H1 (cell line): ENCODE measurements around the gene EPN3. TPM values are rescaled to one million over a fixed set of nuclear protein-coding genes. Genes with fewer than 3 reads are reported as not detected.

ENCODE experiments used
- CTCF ChIA-PET: fragments of 300-600 bp; sonication (Branson Sonifier 250); formaldehyde crosslinking; loops from one replicate; lab custom pipeline; 2021; ENCODE audit not compliant: partially characterized antibody; lab: Charles Lee
- POLR2A ChIA-PET: fragments of 300-600 bp; sonication (Branson Sonifier 250); formaldehyde crosslinking; loops from one replicate; lab custom pipeline; 2021; ENCODE audit warnings: inconsistent platforms; ENCODE audit not compliant: partially characterized antibody; lab: Charles Lee
- DNase-seq, 2 experiments: peaks; one replicate each; pipeline versions ENCODE4 v3.0.0 to v3.0.0-alpha.2; 2010 to 2022; ENCODE audit warnings: low spot score in 2 of 2, low read depth in 1 of 2, mixed read lengths in 1 of 2
- FAIRE-seq: peaks from 2 replicates; lab custom pipeline; 2011; peaks lifted over from hg19 to GRCh38; lab: Jason Lieb, UNC
- H2AFZ ChIP-seq: 2 replicates; pipeline ENCODE4 v1.8.1; 2012; ENCODE audit warnings: low read length, inconsistent platforms
- H2AK5ac ChIP-seq: 2 replicates; pipeline ENCODE4 v1.6.1; 2013; ENCODE audit warnings: low read depth, low read length
- H2BK120ac ChIP-seq: replicated peaks from 2 replicates; pipeline ENCODE3; 2013; ENCODE audit warnings: low read depth, low read length, inconsistent platforms
- H2BK12ac ChIP-seq: 2 replicates; pipeline ENCODE4 v1.6.1; 2013; ENCODE audit warnings: low read depth, low read length
- H2BK15ac ChIP-seq: 2 replicates; pipeline ENCODE4 v1.6.1; 2013; ENCODE audit warnings: low read length
- H2BK20ac ChIP-seq: 2 replicates; pipeline ENCODE4 v1.6.1; 2013; ENCODE audit warnings: low read length
- H2BK5ac ChIP-seq: 2 replicates; pipeline ENCODE4 v1.6.1; 2013; ENCODE audit warnings: low read depth, low read length
- H3K14ac ChIP-seq: 2 replicates; pipeline ENCODE4 v1.6.1; 2013; ENCODE audit warnings: inconsistent platforms; ENCODE audit not compliant: insufficient read length
- H3K18ac ChIP-seq: 2 replicates; pipeline ENCODE4 v1.6.1; 2013; ENCODE audit warnings: low read length; ENCODE audit errors: extremely low read depth
- H3K23ac ChIP-seq: 2 replicates; pipeline ENCODE4 v1.6.1; 2013; ENCODE audit warnings: inconsistent platforms; ENCODE audit not compliant: insufficient read length
- H3K23me2 ChIP-seq: 2 replicates; pipeline ENCODE4 v1.6.1; 2013; ENCODE audit warnings: low read depth, low read length
- H3K27ac ChIP-seq: 2 replicates; pipeline ENCODE4 v1.6.1; 2011; ENCODE audit warnings: low read depth, low read length, inconsistent platforms
- H3K27me3 ChIP-seq, 4 experiments: replicated peaks in 1 of 4; 1 replicate in 1 of 4; 2 replicates in 3 of 4; pipeline versions ENCODE4 v1.6.1 to v1.8.1; 2011 to 2013; ENCODE audit warnings: low read length in 3 of 4, mild to moderate bottlenecking in 3 of 4, inconsistent platforms in 2 of 4, mixed read lengths in 2 of 4, moderate library complexity in 1 of 4; ENCODE audit not compliant: control insufficient read depth in 3 of 4, insufficient read depth in 3 of 4; ENCODE audit errors: extremely low read depth in 1 of 4
- H3K36me3 ChIP-seq, 4 experiments: 2 replicates each; pipeline versions ENCODE4 v1.6.1 to v1.8.1; 2011 to 2013; ENCODE audit warnings: mild to moderate bottlenecking in 4 of 4, low read length in 3 of 4, moderate library complexity in 2 of 4, control low read depth in 1 of 4, inconsistent platforms in 1 of 4; ENCODE audit not compliant: insufficient read depth in 4 of 4, control insufficient read depth in 2 of 4
- H3K4ac ChIP-seq: replicated peaks from 2 replicates; pipeline ENCODE3; 2013; ENCODE audit warnings: low read length, low read depth, mixed read lengths, inconsistent platforms; ENCODE audit not compliant: insufficient read length
- H3K4me1 ChIP-seq, 4 experiments: replicated peaks in 1 of 4; 1 replicate in 1 of 4; 2 replicates in 3 of 4; pipeline versions ENCODE4 v1.6.1 to v1.8.1; 2011 to 2013; ENCODE audit warnings: low read length in 3 of 4, inconsistent platforms in 2 of 4, mixed read lengths in 1 of 4; ENCODE audit not compliant: insufficient read depth in 4 of 4, control insufficient read depth in 3 of 4
- H3K4me2 ChIP-seq, 2 experiments: 2 replicates each; pipeline versions ENCODE4 v1.6.1 to v1.8.1; 2011 to 2013; ENCODE audit warnings: low read depth in 2 of 2, low read length in 2 of 2, control low read depth in 1 of 2, inconsistent platforms in 1 of 2, mild to moderate bottlenecking in 1 of 2; ENCODE audit not compliant: insufficient read depth in 1 of 2
- H3K4me3 ChIP-seq, 4 experiments: fragments of 200-600, 300-600 bp in 1 of 4; sonication (generic), shearing (Covaris generic), sonication (Bioruptor Twin) in 1 of 4; 2 replicates each; pipeline versions ENCODE4 v1.5.1 to v1.8.1; 2011 to 2016; ENCODE audit warnings: low read length in 4 of 4, low read depth in 3 of 4, control low read depth in 2 of 4, inconsistent platforms in 2 of 4, mild to moderate bottlenecking in 2 of 4, mixed read lengths in 1 of 4, moderate library complexity in 1 of 4; ENCODE audit not compliant: insufficient read depth in 2 of 4; ENCODE audit errors: extremely low read depth in 1 of 4
- H3K56ac ChIP-seq: replicated peaks from 2 replicates; pipeline ENCODE3; 2013; ENCODE audit warnings: low read depth, mild to moderate bottlenecking, mixed read lengths, low read length, inconsistent platforms; ENCODE audit not compliant: insufficient read length
- H3K79me1 ChIP-seq: 2 replicates; pipeline ENCODE4 v1.6.1; 2013; ENCODE audit warnings: low read depth, low read length, control low read depth
- H3K79me2 ChIP-seq, 2 experiments: 2 replicates each; pipeline versions ENCODE4 v1.6.1 to v1.8.1; 2012 to 2013; ENCODE audit warnings: low read length in 2 of 2, mild to moderate bottlenecking in 2 of 2, inconsistent platforms in 1 of 2; ENCODE audit not compliant: insufficient read depth in 2 of 2, control insufficient read depth in 1 of 2
- H3K9ac ChIP-seq, 4 experiments: replicated peaks in 1 of 4; 1 replicate in 1 of 4; 2 replicates in 3 of 4; pipeline versions ENCODE4 v1.6.1 to v1.8.1; 2011 to 2013; ENCODE audit warnings: low read depth in 3 of 4, low read length in 3 of 4, control low read depth in 2 of 4, mild to moderate bottlenecking in 2 of 4, moderate library complexity in 2 of 4, inconsistent platforms in 1 of 4; ENCODE audit errors: extremely low read depth in 1 of 4
- H3K9me3 ChIP-seq, 2 experiments: 2 replicates each; pipeline versions ENCODE4 v1.6.1 to v1.8.1; 2012 to 2013; ENCODE audit warnings: mild to moderate bottlenecking in 2 of 2, moderate library complexity in 2 of 2, control low read depth in 1 of 2, inconsistent platforms in 1 of 2, low read depth in 1 of 2, low read length in 1 of 2, mixed read lengths in 1 of 2; ENCODE audit not compliant: insufficient read depth in 2 of 2
- H4K20me1 ChIP-seq, 2 experiments: replicated peaks in 1 of 2; 2 replicates each; pipeline versions ENCODE3 to v1.8.1; 2011 to 2013; ENCODE audit warnings: inconsistent platforms in 2 of 2, low read length in 2 of 2, mild to moderate bottlenecking in 1 of 2; ENCODE audit not compliant: insufficient read depth in 2 of 2, control insufficient read depth in 1 of 2
- H4K5ac ChIP-seq: 2 replicates; pipeline ENCODE4 v1.6.1; 2013; ENCODE audit warnings: low read length, low read depth, mixed read lengths, inconsistent platforms; ENCODE audit not compliant: insufficient read length
- H4K8ac ChIP-seq: 2 replicates; pipeline ENCODE4 v1.8.0; 2013; ENCODE audit warnings: mild to moderate bottlenecking, moderate library complexity, low read length, inconsistent platforms; ENCODE audit not compliant: insufficient read depth; ENCODE audit errors: extremely low read depth
- H4K91ac ChIP-seq: replicated peaks from 2 replicates; pipeline ENCODE3; 2013; ENCODE audit warnings: low read length, mixed read lengths, inconsistent platforms; ENCODE audit not compliant: insufficient read length
- CBX5 ChIP-seq: fragments of 300-800, 300-1000 bp; sonication (generic); IDR thresholded peaks from 2 replicates; pipeline ENCODE4 v1.7.1; 2016; ENCODE audit warnings: antibody characterized with exemption, low read length, low read depth
- CHD1 ChIP-seq: IDR thresholded peaks from 2 replicates; pipeline ENCODE4 v1.6.1; 2012; ENCODE audit warnings: low read depth, low read length, improper control_type of control experiment
- CHD2 ChIP-seq: IDR thresholded peaks from 2 replicates; pipeline ENCODE4 v1.6.1; 2012; ENCODE audit warnings: low read length, improper control_type of control experiment
- NANOG ChIP-seq: IDR thresholded peaks from 2 replicates; pipeline ENCODE4 v1.6.1; 2011; ENCODE audit warnings: low read length, low read depth, mild to moderate bottlenecking, inconsistent platforms; ENCODE audit not compliant: insufficient read depth, poor library complexity, severe bottlenecking
- NRF1 ChIP-seq: IDR thresholded peaks from 2 replicates; pipeline ENCODE4 v1.6.1; 2011; ENCODE audit warnings: mild to moderate bottlenecking, low read depth, low read length, improper control_type of control experiment
- SP1 ChIP-seq: IDR thresholded peaks from 2 replicates; pipeline ENCODE4 v1.6.1; 2011; ENCODE audit warnings: low read depth, low read length
- ZNF274 ChIP-seq: IDR thresholded peaks from 2 replicates; pipeline ENCODE4 v1.7.0; 2012; ENCODE audit warnings: low read length, borderline replicate concordance; ENCODE audit errors: extremely low read depth
- WGBS, 2 experiments: shearing (Covaris generic) in 1 of 2; methylation state at CpG; one replicate each; pipeline versions ENCODE4 v1.1.6 to v1.1.7; 2013 to 2015; ENCODE audit warnings: low lambda C conversion rate in 2 of 2, mixed read lengths in 2 of 2, inconsistent platforms in 1 of 2, low coverage in 1 of 2, missing lambda C conversion rate in 1 of 2; ENCODE audit not compliant: insufficient replicate concordance in 2 of 2, insufficient coverage in 1 of 2, insufficient read length in 1 of 2; ENCODE audit errors: extremely low coverage in 1 of 2, missing lambda C conversion rate in 1 of 2; 5-methylcytosine and 5-hydroxymethylcytosine counted together
- polyA plus RNA-seq, 7 experiments: library from polyadenylated mRNA; depleted of rRNA in 3 of 7; stranded (reverse) in 5 of 7; unstranded in 2 of 7; fragments of >200 nt in 5 of 7; fragments of 200-250 nt in 2 of 7; gene quantifications; 1 replicate in 5 of 7; 2 replicates in 1 of 7; 4 replicates in 1 of 7; pipeline versions ENCODE4 v1.2.1 to v1.2.3, GENCODE V29; 2011 to 2013; ENCODE audit warnings: missing spikeins in 2 of 7, mixed read lengths in 2 of 7
- total RNA-seq: library from RNA; stranded (reverse); fragmentation: NEBNext Ultra II Directional; extraction: Animal tissue kit (Norgen Biotek cat#: 25700); gene quantifications from 2 replicates; pipeline ENCODE4 v1.2.1, GENCODE V29; 2021

Gene EPN3
- total and polyA plus RNA-seq, 2 of the 8 experiments (the other 6 are each of a cell fraction or from before 2014, with no cell fraction given), result 6.7 to 7.9 TPM

- no peak overlapping the region for H2AK5ac ChIP-seq
- DNase-seq, result no peak
- H2BK12ac ChIP-seq, result no peak overlapping the region
- no peak overlapping the region; the same call in 1 of the 2 replicates for H4K8ac ChIP-seq
- FAIRE-seq, result no peak
- no peak overlapping the region for H4K91ac ChIP-seq
- 68% methylated on average over 4 of the region's 5 CpGs; no CpG with 5 or more reads in 1 of the 2 experiments for WGBS, 2 experiments
- no peak overlapping the region for H3K4me3 ChIP-seq
- H3K9ac ChIP-seq, result no peak overlapping the region
- H2BK5ac ChIP-seq, result no peak overlapping the region
- peak overlapping the region; percentile 10 for H4K5ac ChIP-seq
- no peaks in the 10 kb centered on the region for H4K20me1 ChIP-seq
- H3K36me3 ChIP-seq, result no peaks in the 10 kb centered on the region
- no peak overlapping the region for H3K4ac ChIP-seq
- H2BK15ac ChIP-seq, result no peak overlapping the region
- H3K18ac ChIP-seq, result peak overlapping the region; percentile 32; the same call in 1 of the 2 replicates
- peak overlapping the region; percentile 61; the same call in 1 of the 2 replicates for H2BK20ac ChIP-seq
- TF ChIP-seq ZNF274 (no peak), CBX5 (no peak), NRF1 (no peak), CHD2 (no peak), NANOG (no peak), SP1 (no peak), CHD1 (no peak)
- no peaks in the 10 kb centered on the region for H3K79me1 ChIP-seq
- no peak overlapping the region for H2BK120ac ChIP-seq
- no peak overlapping the region for H3K56ac ChIP-seq
- POLR2A ChIA-PET, result interaction anchor here (0.7 to 1.3 kb wide), 2 partner anchors 9 to 48 kb away, joined by 3 read pairs; no protein-coding TSS in a partner anchor
- no peak overlapping the region for H3K27ac ChIP-seq
- H3K4me2 ChIP-seq, result no peak overlapping the region; a peak in 1 of 4 replicates
- H3K4me1 ChIP-seq, result peaks cover 3 to 10% (median 6%) of the 10 kb centered on the region in 4 experiments; a peak in 6 of 7 replicates
- no peaks in the 10 kb centered on the region for H3K9me3 ChIP-seq
- CTCF ChIA-PET, result interaction anchor here (0.7 to 2.7 kb wide), 6 partner anchors 11 to 1161 kb away, joined by 3 to 13 read pairs (median 6); no protein-coding TSS in a partner anchor
- no peaks in the 10 kb centered on the region; the same call in 1 of the 2 replicates for H3K23me2 ChIP-seq
- H3K23ac ChIP-seq, result no peak overlapping the region
- no peak overlapping the region for H3K14ac ChIP-seq
- no peaks in the 10 kb centered on the region for H3K79me2 ChIP-seq
- H2AFZ ChIP-seq, result no peak overlapping the region
- peaks cover 0 to 5% (median 0%) of the 10 kb centered on the region in 4 experiments; a peak in 2 of 7 replicates for H3K27me3 ChIP-seq
Measured at GRCh38 chr17:50527155-50527762, 5.3 kb upstream of the EPN3 start.
